NCI-H345 (cell line): ENCODE data around the gene SUPT3H.
A peak's percentile ranks its signal among the peaks of the same experiment; 100 is the strongest.

ENCODE experiments used
- DNase-seq: peaks from one replicate; lab custom pipeline; 2025; lab: John Stamatoyannopoulos, UW

Gene SUPT3H

DNA sequence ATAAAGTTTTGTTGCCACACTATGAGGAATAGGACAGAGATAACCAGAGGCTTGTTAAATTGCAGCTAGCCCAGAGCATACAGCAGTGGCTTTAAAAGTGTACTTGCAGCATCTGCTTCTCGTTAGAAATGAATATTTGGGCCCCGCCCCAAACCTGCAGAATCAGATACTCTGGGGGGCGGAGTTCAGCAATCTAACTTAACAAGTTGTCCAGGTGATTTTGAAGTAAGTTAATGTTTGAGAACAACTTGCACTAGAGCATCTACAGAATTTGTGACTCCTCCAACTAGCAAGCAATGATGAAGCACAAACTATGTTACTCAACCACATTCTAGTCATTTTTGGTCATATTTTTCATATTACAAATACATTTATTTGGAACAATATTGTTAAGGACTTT lies 10.6 kb upstream of the SUPT3H start:
- no peak for DNase-seq

DNA sequence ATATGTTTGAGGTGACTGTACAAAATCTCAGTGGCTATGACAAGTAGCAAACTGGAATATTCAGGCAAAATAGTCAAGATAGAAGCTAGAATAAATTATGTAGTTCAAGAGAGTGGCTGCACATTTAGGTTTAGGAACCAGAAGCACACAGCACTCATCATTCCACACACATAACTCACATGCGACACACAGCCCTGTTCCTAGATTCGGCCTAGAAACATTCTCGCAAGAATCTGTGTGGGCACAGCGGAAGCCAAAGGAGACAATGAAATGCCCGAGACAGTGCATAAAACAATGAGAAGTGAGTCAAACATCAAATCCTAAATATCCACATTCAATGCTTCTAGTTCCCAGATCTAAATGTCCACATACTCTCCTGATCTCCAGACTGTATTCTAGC lies 9.5 kb upstream of the SUPT3H start:
- DNase-seq, result no peak

- DNase-seq, result no peak
Measured at GRCh38 chr6:45386501-45386900, 8.8 kb upstream of the SUPT3H start.

- DNase-seq, result no peak
Measured at GRCh38 chr6:45382391-45382790, 4.7 kb upstream of the SUPT3H start.

DNA sequence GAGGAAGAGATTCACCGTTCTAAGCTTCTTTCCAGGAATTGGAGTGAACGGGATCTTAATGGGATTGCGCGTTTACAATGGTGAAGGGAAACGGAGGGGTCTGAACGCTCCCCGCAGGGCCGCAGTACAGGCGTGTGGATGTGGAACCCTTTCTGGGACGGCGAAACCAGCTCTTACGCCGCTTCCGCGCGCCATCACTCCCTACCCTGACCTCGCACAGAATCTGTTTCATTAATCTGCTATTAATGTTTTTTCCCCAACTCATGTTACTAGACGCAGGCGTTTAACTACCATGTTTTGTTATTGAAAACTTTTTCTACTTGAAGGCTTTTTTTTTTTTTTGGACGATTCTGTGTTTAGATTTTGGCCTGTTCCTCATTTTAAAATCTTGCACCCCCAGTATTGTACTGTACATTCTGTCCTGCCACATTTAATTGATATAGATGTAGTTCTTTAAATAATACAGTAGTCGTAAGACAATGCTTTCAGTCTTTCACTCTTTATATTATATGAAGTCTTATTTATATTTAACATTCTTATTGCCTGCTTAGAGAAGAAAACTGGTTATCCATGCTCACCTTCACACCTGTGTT lies 696 bp upstream of the SUPT3H start:
- peak; percentile 55 for DNase-seq

DNA sequence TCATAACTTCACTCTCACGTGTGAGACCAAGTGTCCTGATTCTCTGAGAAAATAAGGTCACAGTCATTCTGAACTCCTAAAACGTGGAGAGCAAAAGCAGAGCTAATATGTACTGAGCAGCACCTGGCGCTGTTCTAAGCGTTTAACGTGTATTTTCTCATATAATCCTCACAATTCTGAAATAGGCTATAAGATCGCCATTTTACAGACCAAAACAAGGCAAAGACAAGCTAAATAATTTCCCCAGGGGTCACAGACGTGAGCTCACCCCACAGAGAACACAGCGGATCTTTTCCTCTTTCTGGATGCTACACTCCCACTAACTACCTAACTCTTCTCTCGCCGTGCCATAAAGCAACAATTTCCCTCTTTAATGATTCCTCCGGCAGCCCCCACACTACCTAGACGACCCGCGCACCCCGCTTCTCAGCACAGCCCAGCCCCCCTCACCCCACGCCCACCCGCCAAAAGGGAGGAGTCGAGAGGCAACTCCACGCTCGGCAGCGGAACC lies 636 bp downstream of the SUPT3H start:
- DNase-seq, result no peak

GRCh38 chr6:45376310-45377042 lies 1.3 kb downstream of the SUPT3H start:
- DNase-seq, result no peak

- DNase-seq, result no peak
Measured at GRCh38 chr6:45375449-45375848, 2.3 kb downstream of the SUPT3H start.

- DNase-seq, result no peak
Measured at GRCh38 chr6:45371924-45372573, 5.7 kb downstream of the SUPT3H start.

DNA sequence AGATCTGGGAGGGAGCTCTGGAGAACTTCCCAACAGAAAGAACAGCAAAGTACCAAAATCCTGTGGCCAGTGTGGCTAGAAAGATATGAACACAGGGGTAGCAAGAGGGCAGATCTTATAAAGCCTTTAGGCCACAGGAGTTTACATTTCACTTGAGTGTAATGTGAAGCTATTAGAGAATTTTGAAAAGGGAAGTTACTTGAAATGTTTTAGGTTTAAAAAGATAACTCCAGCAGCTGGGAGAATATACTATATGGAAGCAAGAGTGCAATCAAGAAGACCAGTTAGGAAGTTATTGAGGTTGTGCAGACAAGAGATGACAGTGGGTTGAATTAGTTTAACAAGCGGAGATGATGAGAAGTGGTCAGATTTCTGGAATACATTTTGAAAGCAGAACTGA lies 7.9 kb downstream of the SUPT3H start:
- no peak for DNase-seq

DNA sequence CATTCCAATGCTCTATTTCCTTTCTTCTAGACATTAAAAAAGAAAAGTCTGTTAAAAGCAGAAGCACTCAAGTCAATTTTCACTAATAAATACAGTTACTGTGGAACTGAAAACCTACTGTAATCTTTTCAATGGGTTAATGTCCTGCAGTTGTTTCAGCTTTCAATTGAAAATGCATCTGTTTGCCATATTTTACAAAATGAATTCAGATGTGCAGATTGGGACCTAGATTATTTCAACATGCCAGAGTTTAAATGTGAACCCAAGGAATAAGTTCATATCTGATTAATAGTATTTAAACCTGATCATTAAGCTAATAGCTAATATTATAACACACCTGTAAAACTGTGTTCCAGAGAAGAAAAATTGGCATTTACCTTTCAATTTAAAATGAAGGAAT lies 9.7 kb downstream of the SUPT3H start:
- DNase-seq, result no peak

- DNase-seq, result no peak
Measured at GRCh38 chr6:45366534-45366933, 11.2 kb downstream of the SUPT3H start.

GRCh38 chr6:45365036-45365435 lies 12.7 kb downstream of the SUPT3H start:
- no peak for DNase-seq

GRCh38 chr6:45364466-45364865 lies 13.3 kb downstream of the SUPT3H start:
- DNase-seq, result no peak

- no peak for DNase-seq
Measured at GRCh38 chr6:45353654-45354053, 24.1 kb downstream of the SUPT3H start.

DNA sequence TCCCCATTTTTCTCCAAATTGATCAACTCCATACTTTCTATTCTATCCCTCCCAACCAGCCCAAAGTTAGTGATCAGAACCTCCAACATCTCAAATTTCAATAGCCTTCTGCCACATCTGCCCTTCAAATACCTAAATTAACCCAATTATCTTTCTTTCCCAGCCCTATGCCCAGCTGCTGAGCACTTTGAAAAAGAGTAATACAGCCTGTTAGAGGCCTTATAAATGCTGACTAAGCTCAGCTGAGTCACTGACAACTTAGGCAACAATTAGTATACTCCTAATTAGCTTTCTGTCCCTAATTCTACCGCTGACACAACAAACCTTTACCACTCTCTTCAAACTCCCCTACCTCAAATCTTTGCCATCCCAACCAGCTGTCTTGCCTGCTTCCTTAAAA lies 26.1 kb downstream of the SUPT3H start:
- no peak for DNase-seq

GRCh38 chr6:45351076-45351475 lies 26.7 kb downstream of the SUPT3H start:
- no peak for DNase-seq

DNA sequence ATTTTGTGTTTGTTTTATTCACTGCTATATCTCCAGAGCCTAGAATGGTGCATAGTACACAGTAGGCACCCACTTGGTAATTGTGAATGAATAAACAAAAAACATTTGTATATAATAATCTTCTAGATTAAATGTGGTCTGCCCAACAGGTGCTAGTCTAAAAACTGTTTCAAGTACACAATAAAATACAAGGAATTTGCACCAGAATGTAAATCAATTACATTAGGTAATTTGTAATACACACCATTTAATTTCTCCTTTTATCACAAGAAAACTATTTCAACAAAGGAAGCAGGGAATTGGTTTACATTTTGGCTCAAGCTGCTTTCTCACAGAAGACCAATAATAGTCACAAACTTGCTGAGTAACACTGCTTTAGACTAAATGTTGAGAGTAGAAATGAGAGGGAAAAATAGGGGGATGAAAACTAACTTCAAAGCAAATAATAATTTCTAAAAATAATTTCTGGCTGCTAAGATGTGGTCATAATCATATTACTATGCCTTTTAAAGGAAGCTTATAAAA lies 27.5 kb downstream of the SUPT3H start:
- DNase-seq, result no peak

GRCh38 chr6:45344900-45345299 lies 32.8 kb downstream of the SUPT3H start:
- DNase-seq, result no peak

DNA sequence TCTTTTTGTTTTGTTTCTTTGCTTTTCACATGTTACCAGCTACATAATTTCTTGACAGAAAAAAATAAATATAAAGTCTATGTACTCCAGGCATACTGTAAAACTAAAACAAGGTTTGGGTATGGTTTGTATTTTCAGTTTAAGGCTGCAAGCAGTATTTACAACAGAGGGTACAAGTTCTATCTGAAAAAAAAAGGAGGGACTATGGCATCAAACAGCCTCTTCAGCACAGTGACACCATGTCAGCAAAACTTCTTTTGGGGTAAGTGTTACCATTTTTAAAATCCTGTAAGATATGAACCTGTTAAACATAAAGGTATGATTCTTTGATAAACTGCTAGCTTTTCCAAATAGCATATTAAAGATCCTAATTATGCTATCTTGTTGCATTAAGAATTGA lies 49.2 kb downstream of the SUPT3H start:
- no peak for DNase-seq

DNA sequence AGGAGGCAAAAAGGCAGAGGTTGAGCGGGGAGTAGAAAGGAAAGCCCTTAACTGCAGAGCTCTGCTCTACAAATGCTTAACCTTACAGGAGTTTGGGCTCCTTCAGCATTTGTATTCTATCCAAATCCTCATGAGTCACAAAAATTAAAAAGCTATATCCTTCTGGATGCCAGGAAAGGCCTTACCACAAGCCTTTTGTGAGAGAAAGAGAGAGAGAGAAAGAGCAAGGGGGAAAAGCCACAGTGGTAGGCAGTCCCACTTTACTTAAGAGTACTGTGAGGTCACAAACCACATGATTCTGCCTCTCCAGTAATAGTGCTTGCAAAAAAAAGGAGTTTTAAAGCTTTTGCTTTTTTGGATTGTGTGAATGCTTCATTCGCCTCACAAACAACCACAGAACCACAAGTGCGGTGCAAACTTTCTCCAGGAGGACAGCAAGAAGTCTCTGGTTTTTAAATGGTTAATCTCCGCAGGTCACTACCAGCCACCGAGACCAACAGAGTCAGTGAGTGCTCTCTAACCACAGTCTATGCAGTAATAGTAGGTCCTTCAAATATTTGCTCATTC lies 49.7 kb downstream of the SUPT3H start, which contains the start of gene RUNX2:
RUNX2 (plus strand) TSS at position 375 of the 567 bp plus-strand sequence. CDS start 397 bp downstream, outside the sequence.
- DNase-seq, result no peak

- no peak for DNase-seq
Measured at GRCh38 chr6:45326698-45327417, 50.9 kb downstream of the SUPT3H start.
